ENCODE results near the gene MED13.
A peak's percentile ranks its signal among the peaks of the same experiment; 100 is the strongest.

The MED13 gene

DNA sequence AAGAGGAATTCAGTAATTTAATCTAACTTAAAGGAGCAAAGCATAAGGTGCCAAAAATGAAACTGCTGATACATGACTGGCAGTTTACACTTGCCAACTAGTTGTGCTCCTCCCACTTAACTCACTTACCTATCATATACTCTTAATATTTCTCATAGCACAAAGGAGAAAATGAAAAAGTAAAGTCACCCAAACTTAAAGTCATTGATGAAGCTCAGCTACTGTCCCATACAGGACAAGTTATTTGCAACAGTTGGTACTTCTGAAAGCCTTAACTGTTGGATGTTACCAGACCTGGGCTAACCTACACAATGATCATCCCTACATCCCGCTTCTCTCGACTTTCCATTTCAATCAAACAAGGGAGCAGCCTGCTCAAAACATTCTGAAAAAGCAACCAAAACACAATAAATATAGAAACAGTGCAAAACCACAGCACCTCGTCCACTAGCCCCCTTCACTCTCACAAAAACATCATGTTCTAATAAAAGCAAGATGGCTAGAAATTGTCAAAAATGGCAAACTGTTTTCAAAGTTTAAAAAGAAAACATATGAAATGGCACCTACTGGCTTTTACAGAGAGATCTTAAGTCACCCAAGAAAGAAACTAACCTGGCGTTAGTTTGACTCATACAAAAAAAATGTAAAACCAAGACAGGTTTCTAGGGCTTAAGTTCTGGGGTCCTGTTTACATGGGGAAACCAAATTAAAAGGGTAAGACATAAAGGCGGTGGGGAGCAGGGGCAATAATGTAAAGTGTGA lies 868 bp downstream of the MED13 start:
- H2AFZ ChIP-seq (ENCODE audit: low read depth, low read length, severe bottlenecking) = no peak overlapping the region
- H3K36me3 ChIP-seq (ENCODE audit: low read length) = peaks cover 23% of the 10 kb centered on the region
- H3K9me3 ChIP-seq (ENCODE audit: insufficient read depth, low read length) = no peaks in the 10 kb centered on the region
- H3K27ac ChIP-seq (ENCODE audit: low read depth, low read length) = peak overlapping the region; percentile 67
- H3K27me3 ChIP-seq (ENCODE audit: low read length) = no peaks in the 10 kb centered on the region
- H4K20me1 ChIP-seq (ENCODE audit: low read depth, low read length) = peaks cover 15% of the 10 kb centered on the region
- TF ChIP-seq, protein P1, sequence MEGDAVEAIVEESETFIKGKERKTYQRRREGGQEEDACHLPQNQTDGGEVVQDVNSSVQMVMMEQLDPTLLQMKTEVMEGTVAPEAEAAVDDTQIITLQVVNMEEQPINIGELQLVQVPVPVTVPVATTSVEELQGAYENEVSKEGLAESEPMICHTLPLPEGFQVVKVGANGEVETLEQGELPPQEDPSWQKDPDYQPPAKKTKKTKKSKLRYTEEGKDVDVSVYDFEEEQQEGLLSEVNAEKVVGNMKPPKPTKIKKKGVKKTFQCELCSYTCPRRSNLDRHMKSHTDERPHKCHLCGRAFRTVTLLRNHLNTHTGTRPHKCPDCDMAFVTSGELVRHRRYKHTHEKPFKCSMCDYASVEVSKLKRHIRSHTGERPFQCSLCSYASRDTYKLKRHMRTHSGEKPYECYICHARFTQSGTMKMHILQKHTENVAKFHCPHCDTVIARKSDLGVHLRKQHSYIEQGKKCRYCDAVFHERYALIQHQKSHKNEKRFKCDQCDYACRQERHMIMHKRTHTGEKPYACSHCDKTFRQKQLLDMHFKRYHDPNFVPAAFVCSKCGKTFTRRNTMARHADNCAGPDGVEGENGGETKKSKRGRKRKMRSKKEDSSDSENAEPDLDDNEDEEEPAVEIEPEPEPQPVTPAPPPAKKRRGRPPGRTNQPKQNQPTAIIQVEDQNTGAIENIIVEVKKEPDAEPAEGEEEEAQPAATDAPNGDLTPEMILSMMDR (IDR thresholded peaks at IDR 0.05; ENCODE audit: insufficient read depth, low read length, poor library complexity, severe bottlenecking) = no peak
- TF ChIP-seq EZH2phosphoT487 (conservative IDR thresholded peaks at IDR 0.05; ENCODE audit: low read length) = no peak
- H3K79me2 ChIP-seq (ENCODE audit: insufficient read depth, low read length) = peaks cover 63% of the 10 kb centered on the region
- H3K9me2 ChIP-seq (replicated peaks; ENCODE audit: insufficient read depth, low read length) = no peaks in the 10 kb centered on the region
- peaks cover 5% of the 10 kb centered on the region; the same call in 1 of the 2 replicates for H3F3A ChIP-seq (ENCODE audit: insufficient read depth)
- peak overlapping the region; percentile 100 for H3K4me2 ChIP-seq (ENCODE audit: low read depth, low read length, poor library complexity, severe bottlenecking)
- H3K9ac ChIP-seq (ENCODE audit: low read length) = peak overlapping the region; percentile 98
- peak overlapping the region; percentile 68 for H3K4me3 ChIP-seq (ENCODE audit: insufficient read depth, low read length, poor library complexity, severe bottlenecking)

DNA sequence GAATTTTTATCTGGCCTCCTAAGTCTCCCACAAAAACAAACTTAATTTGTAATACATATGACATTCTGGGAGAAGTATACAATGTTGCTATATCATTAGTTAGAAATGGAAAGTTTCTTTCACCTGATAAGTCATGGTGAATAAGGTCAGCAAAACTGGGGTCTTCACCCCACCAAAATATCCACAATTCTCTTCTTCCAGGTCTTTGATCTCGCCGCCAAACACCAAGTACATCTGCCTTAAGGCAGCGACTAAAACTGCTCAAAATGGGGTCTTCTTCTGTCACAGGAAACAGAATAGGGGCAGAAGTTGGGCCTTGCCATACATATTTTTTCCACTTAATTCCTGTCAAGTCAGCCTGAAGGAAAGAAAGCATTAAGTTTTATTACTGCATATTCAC lies 2.1 kb downstream of the MED13 start:
- peak overlapping the region; percentile 98 for H3K9ac ChIP-seq (ENCODE audit: low read length)
- H2AFZ ChIP-seq (ENCODE audit: low read depth, low read length, severe bottlenecking) = no peak overlapping the region
- H3K9me2 ChIP-seq (replicated peaks; ENCODE audit: insufficient read depth, low read length) = no peaks in the 10 kb centered on the region
- TF ChIP-seq EZH2phosphoT487 (conservative IDR thresholded peaks at IDR 0.05; ENCODE audit: low read length) = no peak
- TF ChIP-seq, protein P1 (IDR thresholded peaks at IDR 0.05; ENCODE audit: insufficient read depth, low read length, poor library complexity, severe bottlenecking) = no peak
- H4K20me1 ChIP-seq (ENCODE audit: low read depth, low read length) = peaks cover 21% of the 10 kb centered on the region
- peaks cover 30% of the 10 kb centered on the region for H3K36me3 ChIP-seq (ENCODE audit: low read length)
- peaks cover 76% of the 10 kb centered on the region for H3K79me2 ChIP-seq (ENCODE audit: insufficient read depth, low read length)
- H3K4me3 ChIP-seq (ENCODE audit: insufficient read depth, low read length, poor library complexity, severe bottlenecking) = peak overlapping the region; percentile 68
- H3K9me3 ChIP-seq (ENCODE audit: insufficient read depth, low read length) = no peaks in the 10 kb centered on the region
- peak overlapping the region; percentile 67; the same call in 1 of the 2 replicates for H3K27ac ChIP-seq (ENCODE audit: low read depth, low read length)
- peak overlapping the region; percentile 100 for H3K4me2 ChIP-seq (ENCODE audit: low read depth, low read length, poor library complexity, severe bottlenecking)
- no peaks in the 10 kb centered on the region for H3K27me3 ChIP-seq (ENCODE audit: low read length)
- H3F3A ChIP-seq (ENCODE audit: insufficient read depth) = peaks cover 5% of the 10 kb centered on the region; the same call in 1 of the 2 replicates

DNA sequence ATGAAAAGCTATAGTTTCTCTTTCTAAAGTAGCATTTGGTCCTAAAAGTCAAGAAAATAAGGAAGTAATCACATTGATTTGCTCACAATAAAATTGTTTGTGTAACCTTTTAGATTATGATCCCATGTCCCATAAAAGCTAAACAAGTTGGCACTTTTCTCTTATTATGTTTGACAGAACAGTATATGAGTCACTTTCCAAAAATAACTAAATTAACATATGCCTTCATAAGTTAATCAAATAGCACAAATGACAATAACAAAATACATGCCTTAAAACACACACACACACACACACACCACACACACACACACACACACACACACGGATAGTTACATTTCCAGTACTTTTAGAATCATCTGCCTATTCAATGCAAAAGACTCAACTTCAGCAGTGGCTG lies 2.8 kb downstream of the MED13 start:
- H3K27me3 ChIP-seq (ENCODE audit: low read length) = no peaks in the 10 kb centered on the region
- peaks cover 30% of the 10 kb centered on the region for H3K36me3 ChIP-seq (ENCODE audit: low read length)
- peak overlapping the region; percentile 100 for H3K4me2 ChIP-seq (ENCODE audit: low read depth, low read length, poor library complexity, severe bottlenecking)
- no peak overlapping the region for H3K27ac ChIP-seq (ENCODE audit: low read depth, low read length)
- no peaks in the 10 kb centered on the region for H3K9me2 ChIP-seq (replicated peaks; ENCODE audit: insufficient read depth, low read length)
- peaks cover 82% of the 10 kb centered on the region for H3K79me2 ChIP-seq (ENCODE audit: insufficient read depth, low read length)
- no peak for TF ChIP-seq EZH2phosphoT487 (conservative IDR thresholded peaks at IDR 0.05; ENCODE audit: low read length)
- TF ChIP-seq, protein P1 (IDR thresholded peaks at IDR 0.05; ENCODE audit: insufficient read depth, low read length, poor library complexity, severe bottlenecking) = no peak
- peak overlapping the region; percentile 68 for H3K4me3 ChIP-seq (ENCODE audit: insufficient read depth, low read length, poor library complexity, severe bottlenecking)
- H3K9ac ChIP-seq (ENCODE audit: low read length) = peak overlapping the region; percentile 98
- peaks cover 21% of the 10 kb centered on the region for H4K20me1 ChIP-seq (ENCODE audit: low read depth, low read length)
- H3K9me3 ChIP-seq (ENCODE audit: insufficient read depth, low read length) = no peaks in the 10 kb centered on the region
- H2AFZ ChIP-seq (ENCODE audit: low read depth, low read length, severe bottlenecking) = no peak overlapping the region
- H3F3A ChIP-seq (ENCODE audit: insufficient read depth) = peaks cover 5% of the 10 kb centered on the region; the same call in 1 of the 2 replicates
